ENCODE measurements around the gene RNASE1.

RNASE1 gene

GRCh38 chr14:20807304-20808161, 4.9 kb upstream of the RNASE1 start:
- no peak overlapping the region for H3K14ac ChIP-seq (ENCODE audit: low read length)
- H2BK5ac ChIP-seq (ENCODE audit: low read length) = no peak overlapping the region
- no peak overlapping the region for H3K9ac ChIP-seq (ENCODE audit: low read depth, low read length, poor library complexity)
- H2AK5ac ChIP-seq (ENCODE audit: low read depth, low read length) = no peak overlapping the region
- no peak overlapping the region for H4K8ac ChIP-seq (ENCODE audit: low read depth, low read length)
- no peak for DNase-seq (ENCODE audit: low spot score)
- no peak overlapping the region for H3K4me2 ChIP-seq (ENCODE audit: insufficient read depth, low read length, poor library complexity, severe bottlenecking)
- H3K4me1 ChIP-seq (ENCODE audit: control insufficient read depth in 2 of 2, insufficient read depth in 1 of 2, low read depth in 1 of 2, low read length in 2 of 2) = peaks cover 0 to 1% of the 10 kb centered on the region in 2 donors
- H3K9me3 ChIP-seq (replicated peaks in 1 of 2; ENCODE audit: control insufficient read depth in 2 of 2, insufficient read depth in 1 of 2, low read depth in 1 of 2, low read length in 2 of 2) = no peaks in the 10 kb centered on the region
- H3K36me3 ChIP-seq (replicated peaks in 1 of 2; ENCODE audit: control insufficient read depth in 2 of 2, insufficient read depth in 2 of 2, low read length in 2 of 2) = no peaks in the 10 kb centered on the region
- H3K23ac ChIP-seq (ENCODE audit: low read depth, low read length, poor library complexity) = no peak overlapping the region
- no peak overlapping the region for H2BK12ac ChIP-seq (ENCODE audit: low read length)
- no peaks in the 10 kb centered on the region for H3K27me3 ChIP-seq (ENCODE audit: control insufficient read depth in 3 of 3, insufficient read depth in 3 of 3, low read depth in 1 of 3, low read length in 3 of 3)
- no peak overlapping the region for H2BK15ac ChIP-seq (ENCODE audit: low read length)
- H3K79me1 ChIP-seq (ENCODE audit: low read depth, low read length) = no peaks in the 10 kb centered on the region
- H3K4me3 ChIP-seq (ENCODE audit: low read length in 2 of 2) = no peak overlapping the region
- no peak overlapping the region for H3K27ac ChIP-seq (replicated peaks; ENCODE audit: low read length)
- no peak overlapping the region for H3K18ac ChIP-seq (ENCODE audit: low read length)
- H2AFZ ChIP-seq (ENCODE audit: low read length) = no peak overlapping the region
- H4K91ac ChIP-seq (ENCODE audit: low read depth, low read length, poor library complexity) = no peak overlapping the region
- no peak overlapping the region for H2BK120ac ChIP-seq (ENCODE audit: low read depth, low read length)
- H3K4ac ChIP-seq (ENCODE audit: low read length) = no peak overlapping the region
- WGBS, 2 donors (ENCODE audit: extremely low coverage in 2 of 2, insufficient read length in 2 of 2, insufficient replicate concordance in 1 of 2) = no CpG with 5 or more reads among the region's 6 CpGs

GRCh38 chr14:20805485-20805884, 2.8 kb upstream of the RNASE1 start:
- Histone ChIP-seq H3K9me3 (replicated peaks in 1 of 2; ENCODE audit: control insufficient read depth in 2 of 2, insufficient read depth in 1 of 2, low read depth in 1 of 2, low read length in 2 of 2) (no peaks in the 10 kb centered on the region), H2BK15ac (ENCODE audit: low read length) (no peak overlapping the region), H3K23ac (ENCODE audit: low read depth, low read length, poor library complexity) (no peak overlapping the region), H3K18ac (ENCODE audit: low read length) (no peak overlapping the region), H2BK12ac (ENCODE audit: low read length) (no peak overlapping the region), H2BK120ac (ENCODE audit: low read depth, low read length) (no peak overlapping the region), H2AFZ (ENCODE audit: low read length) (no peak overlapping the region), H3K27me3 (ENCODE audit: control insufficient read depth in 3 of 3, insufficient read depth in 3 of 3, low read depth in 1 of 3, low read length in 3 of 3) (no peaks in the 10 kb centered on the region), H3K14ac (ENCODE audit: low read length) (no peak overlapping the region), H4K91ac (ENCODE audit: low read depth, low read length, poor library complexity) (no peak overlapping the region), H3K4me1 (ENCODE audit: control insufficient read depth in 2 of 2, insufficient read depth in 1 of 2, low read depth in 1 of 2, low read length in 2 of 2) (peaks cover 0 to 6% of the 10 kb centered on the region in 2 donors), H4K8ac (ENCODE audit: low read depth, low read length) (no peak overlapping the region), H3K27ac (replicated peaks; ENCODE audit: low read length) (no peak overlapping the region), H2BK5ac (ENCODE audit: low read length) (no peak overlapping the region), H2AK5ac (ENCODE audit: low read depth, low read length) (no peak overlapping the region), H3K4ac (ENCODE audit: low read length) (no peak overlapping the region), H3K79me1 (ENCODE audit: low read depth, low read length) (no peaks in the 10 kb centered on the region), H3K4me3 (ENCODE audit: low read length in 2 of 2) (no peak overlapping the region), H3K9ac (ENCODE audit: low read depth, low read length, poor library complexity) (no peak overlapping the region), H3K36me3 (replicated peaks in 1 of 2; ENCODE audit: control insufficient read depth in 2 of 2, insufficient read depth in 2 of 2, low read length in 2 of 2) (no peaks in the 10 kb centered on the region), H3K4me2 (ENCODE audit: insufficient read depth, low read length, poor library complexity, severe bottlenecking) (no peak overlapping the region)
- DNase-seq (ENCODE audit: low spot score) = no peak
- no CpG with 5 or more reads among the region's 6 CpGs for WGBS, 2 donors (ENCODE audit: extremely low coverage in 2 of 2, insufficient read length in 2 of 2, insufficient replicate concordance in 1 of 2)

GRCh38 chr14:20803223-20803622, 579 bp upstream of the RNASE1 start:
- WGBS, 2 donors (ENCODE audit: extremely low coverage in 2 of 2, insufficient read length in 2 of 2, insufficient replicate concordance in 1 of 2) = no CpG with 5 or more reads among the region's 7 CpGs

GRCh38 chr14:20801726-20802125, 918 bp downstream of the RNASE1 start:
- no peak overlapping the region for H3K27ac ChIP-seq (replicated peaks; ENCODE audit: low read length)
- peak overlapping the region; percentile 6 for H2BK15ac ChIP-seq (ENCODE audit: low read length)
- no peaks in the 10 kb centered on the region for H3K9me3 ChIP-seq (replicated peaks in 1 of 2; ENCODE audit: control insufficient read depth in 2 of 2, insufficient read depth in 1 of 2, low read depth in 1 of 2, low read length in 2 of 2)
- no peak for DNase-seq (ENCODE audit: low spot score)
- H4K8ac ChIP-seq (ENCODE audit: low read depth, low read length) = no peak overlapping the region
- H3K79me1 ChIP-seq (ENCODE audit: low read depth, low read length) = no peaks in the 10 kb centered on the region
- H3K4ac ChIP-seq (ENCODE audit: low read length) = no peak overlapping the region
- H2AK5ac ChIP-seq (ENCODE audit: low read depth, low read length) = peak overlapping the region; percentile 48
- no peak overlapping the region for H2BK5ac ChIP-seq (ENCODE audit: low read length)
- H3K27me3 ChIP-seq (ENCODE audit: control insufficient read depth in 3 of 3, insufficient read depth in 3 of 3, low read depth in 1 of 3, low read length in 3 of 3) = no peaks in the 10 kb centered on the region
- no peak overlapping the region for H2BK120ac ChIP-seq (ENCODE audit: low read depth, low read length)
- H3K4me3 ChIP-seq (ENCODE audit: low read length in 2 of 2) = no peak overlapping the region
- no peak overlapping the region for H3K4me2 ChIP-seq (ENCODE audit: insufficient read depth, low read length, poor library complexity, severe bottlenecking)
- WGBS, 2 donors (ENCODE audit: extremely low coverage in 2 of 2, insufficient read length in 2 of 2, insufficient replicate concordance in 1 of 2) = no CpG with 5 or more reads among the region's 9 CpGs
- H3K4me1 ChIP-seq (ENCODE audit: control insufficient read depth in 2 of 2, insufficient read depth in 1 of 2, low read depth in 1 of 2, low read length in 2 of 2) = peaks cover 10 to 17% of the 10 kb centered on the region in 2 donors
- no peak overlapping the region for H2BK12ac ChIP-seq (ENCODE audit: low read length)
- H3K14ac ChIP-seq (ENCODE audit: low read length) = no peak overlapping the region
- H3K18ac ChIP-seq (ENCODE audit: low read length) = peak overlapping the region; percentile 54
- no peaks in the 10 kb centered on the region for H3K36me3 ChIP-seq (replicated peaks in 1 of 2; ENCODE audit: control insufficient read depth in 2 of 2, insufficient read depth in 2 of 2, low read length in 2 of 2)
- peak overlapping the region; percentile 19 for H2AFZ ChIP-seq (ENCODE audit: low read length)
- no peak overlapping the region for H4K91ac ChIP-seq (ENCODE audit: low read depth, low read length, poor library complexity)
- H3K9ac ChIP-seq (ENCODE audit: low read depth, low read length, poor library complexity) = no peak overlapping the region
- peak overlapping the region; percentile 13 for H3K23ac ChIP-seq (ENCODE audit: low read depth, low read length, poor library complexity)

More at GRCh38 chr14:20803223-20803622, 579 bp upstream of the RNASE1 start:
- Histone ChIP-seq H3K27me3 (ENCODE audit: control insufficient read depth in 3 of 3, insufficient read depth in 3 of 3, low read depth in 1 of 3, low read length in 3 of 3) (no peaks in the 10 kb centered on the region), H2BK12ac (ENCODE audit: low read length) (no peak overlapping the region), H2BK15ac (ENCODE audit: low read length) (no peak overlapping the region), H3K79me1 (ENCODE audit: low read depth, low read length) (no peaks in the 10 kb centered on the region), H3K18ac (ENCODE audit: low read length) (no peak overlapping the region), H3K4ac (ENCODE audit: low read length) (no peak overlapping the region), H3K23ac (ENCODE audit: low read depth, low read length, poor library complexity) (no peak overlapping the region), H3K9me3 (replicated peaks in 1 of 2; ENCODE audit: control insufficient read depth in 2 of 2, insufficient read depth in 1 of 2, low read depth in 1 of 2, low read length in 2 of 2) (no peaks in the 10 kb centered on the region), H4K91ac (ENCODE audit: low read depth, low read length, poor library complexity) (no peak overlapping the region), H3K27ac (replicated peaks; ENCODE audit: low read length) (no peak overlapping the region), H3K4me3 (ENCODE audit: low read length in 2 of 2) (no peak overlapping the region), H3K14ac (ENCODE audit: low read length) (no peak overlapping the region), H3K4me1 (ENCODE audit: control insufficient read depth in 2 of 2, insufficient read depth in 1 of 2, low read depth in 1 of 2, low read length in 2 of 2) (peaks cover 10 to 16% of the 10 kb centered on the region in 2 donors), H2BK120ac (ENCODE audit: low read depth, low read length) (no peak overlapping the region), H2BK5ac (ENCODE audit: low read length) (no peak overlapping the region), H2AK5ac (ENCODE audit: low read depth, low read length) (no peak overlapping the region), H3K36me3 (replicated peaks in 1 of 2; ENCODE audit: control insufficient read depth in 2 of 2, insufficient read depth in 2 of 2, low read length in 2 of 2) (no peaks in the 10 kb centered on the region), H2AFZ (ENCODE audit: low read length) (peak overlapping the region; percentile 57), H3K9ac (ENCODE audit: low read depth, low read length, poor library complexity) (no peak overlapping the region), H4K8ac (ENCODE audit: low read depth, low read length) (no peak overlapping the region), H3K4me2 (ENCODE audit: insufficient read depth, low read length, poor library complexity, severe bottlenecking) (no peak overlapping the region)
- DNase-seq (ENCODE audit: low spot score) = no peak

Measured in neuronal stem cell (in vitro differentiated cells).